ENCODE measurements around the gene LIMCH1.

The LIMCH1 gene

DNA sequence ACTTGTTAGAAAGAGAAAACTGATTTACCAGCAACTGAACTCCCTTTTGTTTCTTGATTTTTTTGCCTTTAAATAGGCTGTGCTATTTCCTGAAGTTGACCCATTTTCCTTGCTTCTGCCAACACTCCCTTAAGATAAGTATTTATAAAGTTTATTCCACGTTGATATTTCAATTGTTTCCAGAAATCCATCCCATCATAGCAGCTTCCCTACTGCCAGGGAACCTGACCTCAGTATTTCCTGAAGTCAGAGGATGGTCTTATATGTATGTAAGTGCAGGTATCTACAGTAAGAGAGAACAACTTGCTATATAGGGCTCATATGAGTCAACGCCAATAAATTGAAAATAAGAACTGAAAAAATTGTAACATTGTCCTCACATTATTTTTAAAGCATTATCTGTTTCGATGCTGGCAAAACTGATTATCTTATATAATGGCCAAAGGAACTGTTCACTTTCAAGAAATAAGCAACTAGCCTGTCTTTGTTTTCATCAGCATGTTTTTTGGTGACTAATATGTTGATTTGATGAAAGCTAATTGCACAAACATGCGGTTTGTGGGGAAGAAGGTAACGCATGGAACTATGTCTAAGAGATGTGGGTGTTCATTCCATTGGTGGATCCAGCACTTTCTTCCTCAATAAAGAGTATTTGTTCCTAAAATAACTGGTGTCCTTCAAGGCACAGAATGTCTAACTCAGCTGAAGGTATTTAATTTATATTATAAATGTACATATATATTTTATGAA is 4.7 kb downstream of the LIMCH1 start:
- no peak overlapping the region for H3K27ac ChIP-seq
- CTCF ChIA-PET, result interaction anchor here (0.6 kb wide), 1 partner anchor 14 kb away, joined by 3 read pairs; no protein-coding TSS in a partner anchor
- no peak for DNase-seq (ENCODE audit: low spot score)
- POLR2A ChIA-PET (ENCODE audit: low non-redundant PET), result no interaction called here
- TF ChIP-seq, protein P1, sequence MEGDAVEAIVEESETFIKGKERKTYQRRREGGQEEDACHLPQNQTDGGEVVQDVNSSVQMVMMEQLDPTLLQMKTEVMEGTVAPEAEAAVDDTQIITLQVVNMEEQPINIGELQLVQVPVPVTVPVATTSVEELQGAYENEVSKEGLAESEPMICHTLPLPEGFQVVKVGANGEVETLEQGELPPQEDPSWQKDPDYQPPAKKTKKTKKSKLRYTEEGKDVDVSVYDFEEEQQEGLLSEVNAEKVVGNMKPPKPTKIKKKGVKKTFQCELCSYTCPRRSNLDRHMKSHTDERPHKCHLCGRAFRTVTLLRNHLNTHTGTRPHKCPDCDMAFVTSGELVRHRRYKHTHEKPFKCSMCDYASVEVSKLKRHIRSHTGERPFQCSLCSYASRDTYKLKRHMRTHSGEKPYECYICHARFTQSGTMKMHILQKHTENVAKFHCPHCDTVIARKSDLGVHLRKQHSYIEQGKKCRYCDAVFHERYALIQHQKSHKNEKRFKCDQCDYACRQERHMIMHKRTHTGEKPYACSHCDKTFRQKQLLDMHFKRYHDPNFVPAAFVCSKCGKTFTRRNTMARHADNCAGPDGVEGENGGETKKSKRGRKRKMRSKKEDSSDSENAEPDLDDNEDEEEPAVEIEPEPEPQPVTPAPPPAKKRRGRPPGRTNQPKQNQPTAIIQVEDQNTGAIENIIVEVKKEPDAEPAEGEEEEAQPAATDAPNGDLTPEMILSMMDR (conservative IDR thresholded peaks at IDR 0.05; ENCODE audit: low read depth), result no peak

DNA sequence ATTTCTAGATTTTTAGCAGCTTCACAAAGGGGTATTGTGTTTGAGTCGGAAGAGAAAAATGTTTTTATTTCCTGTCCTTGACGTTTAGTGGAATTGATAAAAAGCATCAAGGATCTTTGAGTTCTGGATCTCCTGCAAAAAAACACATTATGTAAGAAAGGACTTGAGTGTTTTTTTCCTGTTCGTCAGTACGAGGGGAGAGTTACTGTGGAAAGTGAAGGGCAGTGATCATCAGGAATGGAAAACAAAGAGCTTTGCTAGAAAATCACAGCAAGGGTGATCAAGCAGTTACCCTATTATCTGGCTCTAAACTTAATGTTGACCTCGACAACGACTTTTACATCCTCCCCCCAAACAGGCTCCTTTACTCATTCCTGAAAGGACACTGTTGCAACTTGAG is 7.3 kb downstream of the LIMCH1 start:
- TF ChIP-seq, protein P1 (conservative IDR thresholded peaks at IDR 0.05; ENCODE audit: low read depth), result no peak
- ChIA-PET POLR2A (ENCODE audit: low non-redundant PET) (no interaction called here), CTCF (no interaction called here)
- no peak overlapping the region for H3K27ac ChIP-seq
- no peak for DNase-seq (ENCODE audit: low spot score)

DNA sequence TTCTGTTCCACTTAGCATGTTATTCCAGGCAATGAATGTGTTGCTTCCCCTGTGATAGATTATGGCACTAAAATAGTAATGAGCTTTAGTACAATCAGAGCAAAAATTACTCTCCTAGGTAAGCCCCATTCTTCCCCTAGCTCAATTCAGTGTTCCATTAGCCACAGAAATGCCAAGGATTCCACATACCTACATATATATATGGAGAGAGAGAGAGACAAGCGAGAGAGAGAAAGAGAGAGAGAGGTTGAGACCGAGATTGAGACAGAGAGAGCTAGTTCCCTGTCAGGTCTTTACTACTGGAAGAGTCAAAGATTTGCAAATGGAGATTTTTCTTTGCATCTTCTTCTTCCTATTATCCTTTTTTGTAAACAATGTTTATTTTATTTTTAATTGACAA is 8.7 kb downstream of the LIMCH1 start:
- ChIA-PET POLR2A (ENCODE audit: low non-redundant PET) (no interaction called here), CTCF (interaction anchor here (0.7 kb wide), 1 partner anchor 9 kb away, joined by 3 read pairs; no protein-coding TSS in a partner anchor)
- TF ChIP-seq, protein P1 (conservative IDR thresholded peaks at IDR 0.05; ENCODE audit: low read depth), result no peak
- no peak for DNase-seq (ENCODE audit: low spot score)
- H3K27ac ChIP-seq, result no peak overlapping the region

DNA sequence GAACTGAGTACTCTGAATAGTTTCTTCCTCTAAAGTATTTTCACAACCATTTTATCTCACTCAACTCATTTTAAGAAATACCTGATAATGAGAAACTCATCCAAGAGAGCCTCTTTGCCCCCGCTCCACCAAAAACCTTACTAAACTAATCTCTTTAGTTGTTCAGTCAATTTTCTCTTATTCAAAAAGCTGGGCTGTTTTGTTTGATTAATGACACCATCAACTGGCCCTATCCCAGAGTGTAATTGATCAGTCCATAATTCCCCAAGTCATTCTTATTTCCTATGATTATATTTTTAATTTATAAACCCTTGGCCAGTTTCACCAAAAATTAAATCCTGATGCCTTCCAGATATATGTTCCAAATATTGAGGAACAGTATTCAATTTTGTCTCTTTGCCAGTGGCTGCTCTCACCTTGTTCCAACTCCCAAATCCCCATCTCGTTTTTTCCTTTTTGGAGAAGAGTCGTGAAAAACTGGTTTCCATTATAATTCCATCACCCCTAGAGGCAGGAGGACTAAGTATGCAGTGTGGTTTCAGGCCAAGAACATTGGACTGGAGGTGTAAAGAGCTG is 10.4 kb downstream of the LIMCH1 start:
- no peak for DNase-seq (ENCODE audit: low spot score)
- TF ChIP-seq, protein P1 (conservative IDR thresholded peaks at IDR 0.05; ENCODE audit: low read depth), result no peak
- ChIA-PET CTCF (no interaction called here), POLR2A (ENCODE audit: low non-redundant PET) (no interaction called here)
- H3K27ac ChIP-seq, result no peak overlapping the region

DNA sequence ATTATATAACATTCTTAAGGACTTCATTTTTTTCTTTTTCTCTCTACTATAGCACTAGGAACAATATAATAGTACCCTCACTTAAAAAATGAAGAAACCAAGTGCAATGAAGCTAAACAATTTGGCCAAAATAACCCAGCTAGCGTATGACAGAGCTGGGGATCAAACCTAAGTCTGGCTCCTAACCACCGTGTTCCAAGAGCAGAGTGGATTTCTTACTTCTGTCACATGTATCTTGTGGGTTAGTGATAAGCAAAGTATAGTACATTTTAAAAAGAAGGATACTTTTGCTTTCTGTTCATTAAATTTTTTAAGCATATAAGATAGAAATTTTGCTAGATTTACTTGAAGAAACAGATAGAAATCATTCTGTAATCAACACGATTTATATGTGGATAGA is 11.5 kb downstream of the LIMCH1 start:
- no peak for DNase-seq (ENCODE audit: low spot score)
- CTCF ChIA-PET, result no interaction called here
- POLR2A ChIA-PET (ENCODE audit: low non-redundant PET), result no interaction called here

DNA sequence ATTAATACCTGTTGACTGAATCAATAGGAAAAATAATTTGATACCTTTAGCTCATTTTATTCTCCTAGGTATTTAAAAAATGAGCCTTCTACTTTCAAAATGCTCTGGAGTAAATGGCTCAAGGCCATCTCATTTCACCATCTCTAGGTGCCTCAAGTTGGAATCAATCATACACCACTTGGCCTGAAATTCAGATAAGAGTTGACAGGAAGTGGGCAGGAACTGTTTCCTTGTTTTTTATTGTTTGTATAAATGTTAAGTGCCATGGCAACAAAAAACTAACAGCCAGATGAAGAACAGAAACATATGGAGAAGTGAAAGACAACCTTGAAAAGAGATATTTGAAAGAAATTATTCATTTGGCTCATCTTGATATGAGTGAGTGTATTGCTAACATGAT is 12.4 kb downstream of the LIMCH1 start:
- DNase-seq (ENCODE audit: low spot score), result no peak
- TF ChIP-seq, protein P1 (conservative IDR thresholded peaks at IDR 0.05; ENCODE audit: low read depth), result no peak
- CTCF ChIA-PET, result no interaction called here
- POLR2A ChIA-PET (ENCODE audit: low non-redundant PET), result no interaction called here
- H3K27ac ChIP-seq, result no peak overlapping the region

More for the DNA sequence above, 11.5 kb downstream of the LIMCH1 start:
- TF ChIP-seq, protein P1 (conservative IDR thresholded peaks at IDR 0.05; ENCODE audit: low read depth), result no peak
- H3K27ac ChIP-seq, result no peak overlapping the region
